ENCODE measurements around the gene SORD. TPM values are rescaled to one million over a fixed set of nuclear protein-coding genes. Genes with fewer than 3 reads are reported as not detected.
"Not testable (repeated sequence)": the region's sequence is repeated elsewhere in the genome, so short reads cannot be mapped to it uniquely, and the experiment has no call there.

The SORD gene
- total and polyA plus RNA-seq, 7 donors = 3.3 to 26.9 (median 10.0) TPM

DNA sequence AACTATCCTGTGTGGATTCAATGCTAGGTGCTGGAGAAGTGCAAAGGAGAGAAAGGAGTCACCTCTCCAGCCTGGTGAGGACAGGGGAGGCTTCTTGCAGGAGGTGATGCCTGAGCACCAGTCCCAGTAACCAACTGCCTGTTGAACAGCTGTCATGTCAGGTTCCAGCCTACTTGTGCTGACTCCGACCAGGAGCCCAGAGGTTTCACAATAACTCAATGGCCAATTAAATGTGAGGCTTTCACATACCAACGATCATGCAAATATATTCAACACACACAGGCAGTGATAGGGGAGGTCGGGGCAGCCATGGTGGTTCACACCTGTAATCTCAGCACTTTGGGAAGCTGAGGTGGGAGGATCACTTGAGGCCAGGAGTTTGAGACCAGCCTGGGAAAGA, 7.7 kb downstream of the SORD start:
- Histone ChIP-seq H3K4me1 (no peaks in the 10 kb centered on the region), H3K36me3 (no peaks in the 10 kb centered on the region), H3K27ac (no peak overlapping the region), H3K27me3 (no peaks in the 10 kb centered on the region), H3K4me3 (no peak overlapping the region), H3K9me3 (no peaks in the 10 kb centered on the region)
- WGBS, 2 donors = 86 to 89% methylated on average over 3 of the region's 3 CpGs
- TF ChIP-seq POLR2AphosphoS5 (IDR thresholded peaks at IDR 0.05) = no peak
- TF ChIP-seq, protein P1, sequence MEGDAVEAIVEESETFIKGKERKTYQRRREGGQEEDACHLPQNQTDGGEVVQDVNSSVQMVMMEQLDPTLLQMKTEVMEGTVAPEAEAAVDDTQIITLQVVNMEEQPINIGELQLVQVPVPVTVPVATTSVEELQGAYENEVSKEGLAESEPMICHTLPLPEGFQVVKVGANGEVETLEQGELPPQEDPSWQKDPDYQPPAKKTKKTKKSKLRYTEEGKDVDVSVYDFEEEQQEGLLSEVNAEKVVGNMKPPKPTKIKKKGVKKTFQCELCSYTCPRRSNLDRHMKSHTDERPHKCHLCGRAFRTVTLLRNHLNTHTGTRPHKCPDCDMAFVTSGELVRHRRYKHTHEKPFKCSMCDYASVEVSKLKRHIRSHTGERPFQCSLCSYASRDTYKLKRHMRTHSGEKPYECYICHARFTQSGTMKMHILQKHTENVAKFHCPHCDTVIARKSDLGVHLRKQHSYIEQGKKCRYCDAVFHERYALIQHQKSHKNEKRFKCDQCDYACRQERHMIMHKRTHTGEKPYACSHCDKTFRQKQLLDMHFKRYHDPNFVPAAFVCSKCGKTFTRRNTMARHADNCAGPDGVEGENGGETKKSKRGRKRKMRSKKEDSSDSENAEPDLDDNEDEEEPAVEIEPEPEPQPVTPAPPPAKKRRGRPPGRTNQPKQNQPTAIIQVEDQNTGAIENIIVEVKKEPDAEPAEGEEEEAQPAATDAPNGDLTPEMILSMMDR (IDR thresholded peaks at IDR 0.05) = no peak
- no peak for TF ChIP-seq POLR2A (IDR thresholded peaks at IDR 0.05)
- TF ChIP-seq EP300 (IDR thresholded peaks at IDR 0.05) = no peak
- intact Hi-C loops (cut with DNase I) = no loop called here
- DNase-seq = no peak

- H3K4me1 ChIP-seq; H3K9me3 ChIP-seq; intact Hi-C loops (cut with DNase I); H3K27me3 ChIP-seq; H3K27ac ChIP-seq; H3K36me3 ChIP-seq; DNase-seq; H3K4me3 ChIP-seq: not testable (repeated sequence)
- WGBS, 2 donors = 94 to 98% methylated on average over 2 of the region's 4 CpGs
Observed at GRCh38 chr15:45031522-45032028, 8.6 kb downstream of the SORD start.

GRCh38 chr15:45032501-45032900, 9.5 kb downstream of the SORD start:
- H3K9me3 ChIP-seq; intact Hi-C loops (cut with DNase I): not testable (repeated sequence)
- 96 to 100% methylated on average over 2 of the region's 2 CpGs for WGBS, 2 donors

GRCh38 chr15:45034087-45034486, 11.1 kb downstream of the SORD start:
- WGBS, 2 donors = 72% methylated on average over 4 of the region's 4 CpGs
- H3K27me3 ChIP-seq; H3K4me1 ChIP-seq; H3K9me3 ChIP-seq; intact Hi-C loops (cut with DNase I); DNase-seq; H3K27ac ChIP-seq; H3K36me3 ChIP-seq; H3K4me3 ChIP-seq: not testable (repeated sequence)

More at GRCh38 chr15:45032501-45032900, 9.5 kb downstream of the SORD start:
- H3K4me3 ChIP-seq, H3K27ac ChIP-seq, H3K4me1 ChIP-seq, H3K27me3 ChIP-seq, H3K36me3 ChIP-seq, DNase-seq: not testable (repeated sequence)

GRCh38 chr15:45034600-45035375, 11.8 kb downstream of the SORD start:
- not testable (repeated sequence) for H3K27ac ChIP-seq, DNase-seq, H3K4me3 ChIP-seq, H3K4me1 ChIP-seq, H3K9me3 ChIP-seq, H3K36me3 ChIP-seq, H3K27me3 ChIP-seq
- 98% methylated on average over 56 of the region's 56 CpGs for WGBS, 2 donors
- intact Hi-C loops (cut with DNase I) = loop anchor here (5.0 kb wide), 2 partner anchors 67 to 182 kb away; no protein-coding TSS in a partner anchor

DNA sequence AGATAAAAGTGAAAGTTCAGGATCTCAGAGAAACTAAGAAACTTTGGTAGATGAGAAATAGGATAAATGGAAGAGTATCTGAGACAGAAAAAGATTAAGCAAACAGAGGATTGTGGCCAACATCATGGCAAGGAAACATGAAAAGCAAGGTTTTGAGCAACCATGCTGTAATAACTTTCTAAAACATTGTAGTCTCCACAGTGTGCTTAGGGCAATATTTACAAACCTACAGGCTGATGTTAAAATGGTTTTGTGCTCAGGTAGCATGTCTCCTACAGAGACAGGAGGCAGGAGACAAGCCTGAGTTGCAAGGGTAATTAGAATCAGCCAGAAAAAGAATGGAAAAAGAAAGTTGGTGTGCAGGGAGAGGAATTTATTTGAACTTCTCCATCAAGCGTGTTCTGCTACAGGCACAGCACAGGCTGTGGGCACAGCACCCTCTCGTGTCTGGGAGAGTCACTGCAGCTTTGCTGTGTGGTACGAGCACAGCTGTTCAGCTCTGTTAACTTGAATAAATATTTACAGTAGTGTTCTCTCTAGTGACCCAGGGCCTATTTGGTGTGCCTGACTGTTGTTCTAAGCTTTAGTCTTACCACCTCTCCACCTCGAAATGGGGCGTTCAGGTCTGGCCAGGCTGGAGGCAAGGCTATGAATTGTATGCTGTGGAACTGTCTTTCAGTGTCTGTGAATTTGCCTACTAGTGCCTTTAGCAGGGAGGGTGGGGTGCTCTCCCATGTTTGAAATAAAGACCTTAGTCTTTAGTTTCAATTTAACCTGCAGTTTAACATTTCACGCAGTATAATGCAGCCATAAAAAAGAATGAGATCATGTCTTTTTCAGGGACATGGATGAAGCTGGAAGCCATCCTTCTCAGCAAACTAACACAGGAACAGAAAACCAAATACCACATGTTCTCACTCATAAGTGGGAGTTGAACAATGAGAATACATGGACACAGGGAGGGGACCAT, 14.1 kb downstream of the SORD start:
- intact Hi-C loops (cut with DNase I) = loop anchor here (5.0 kb wide), 2 partner anchors 70 to 185 kb away; no protein-coding TSS in a partner anchor
- peak; percentile 84 for DNase-seq
- H3K27ac ChIP-seq = not testable (repeated sequence)

More for the DNA sequence above, 14.1 kb downstream of the SORD start:
- not testable (repeated sequence) for H3K27me3 ChIP-seq, H3K36me3 ChIP-seq, H3K9me3 ChIP-seq, H3K4me3 ChIP-seq, H3K4me1 ChIP-seq
- WGBS, 2 donors = 6 to 26% methylated on average over 6 of the region's 6 CpGs
- TF ChIP-seq, protein P1 (IDR thresholded peaks at IDR 0.05) = peak; percentile 50 to 88 (median 84)
